ENCODE results near the gene TEX264. TPM values are rescaled to one million over a fixed set of nuclear protein-coding genes. Genes with fewer than 3 reads are reported as not detected.

The TEX264 gene
- total and polyA plus RNA-seq, 2 experiments from 2014 or later, result 74.1 to 83.9 TPM

- H3K4me3 ChIP-seq, result no peak overlapping the region
- H3K9me3 ChIP-seq (ENCODE audit: low read depth), result no peaks in the 10 kb centered on the region
- peak; percentile 55 to 84 for DNase-seq (ENCODE audit: low read depth in 1 of 2, low spot score in 1 of 2)
- no peak overlapping the region for H3K27ac ChIP-seq
- peak; percentile 74 for TF ChIP-seq CTCF (IDR thresholded peaks at IDR 0.05; ENCODE audit: low read depth, low read length)
- H3K27me3 ChIP-seq, result no peaks in the 10 kb centered on the region
- no peaks in the 10 kb centered on the region for H3K4me1 ChIP-seq (ENCODE audit: low read depth)
- no peaks in the 10 kb centered on the region for H3K36me3 ChIP-seq
These were observed 47.7 kb downstream of the TEX264 start for GRCh38 chr3:51718547-51719409.

DNA sequence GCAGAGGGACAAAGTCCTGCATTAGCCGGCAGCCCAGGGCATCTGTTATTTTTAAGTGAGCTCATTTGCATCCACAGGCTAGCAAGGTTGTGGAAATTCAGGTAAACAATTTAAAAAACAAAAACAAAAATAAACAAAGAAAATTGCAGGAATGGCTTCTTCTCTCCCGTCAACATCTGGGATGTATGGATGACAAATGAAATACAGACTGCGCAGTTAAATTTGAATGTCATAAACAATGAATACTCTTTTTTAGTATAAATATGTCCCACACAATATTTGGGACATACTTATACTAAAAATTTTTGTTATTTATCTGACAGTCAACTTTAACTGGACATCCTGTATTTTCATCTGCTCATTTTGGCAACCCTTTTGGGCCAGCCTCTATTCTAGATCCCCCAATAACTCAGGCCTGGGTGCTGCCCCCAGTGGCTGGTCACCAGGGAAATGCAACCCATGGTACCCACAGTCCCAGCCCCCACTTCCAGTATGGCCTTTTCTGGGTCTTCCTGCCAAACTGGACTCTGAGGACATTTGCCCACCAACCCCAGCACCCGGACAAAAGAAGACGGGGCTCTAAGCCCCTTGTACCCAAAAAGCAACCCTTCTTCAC is 48.5 kb downstream of the TEX264 start:
- Histone ChIP-seq H3K4me1 (ENCODE audit: low read depth) (no peaks in the 10 kb centered on the region), H3K4me3 (no peak overlapping the region), H3K9me3 (ENCODE audit: low read depth) (no peaks in the 10 kb centered on the region), H3K27me3 (no peaks in the 10 kb centered on the region), H3K27ac (no peak overlapping the region), H3K36me3 (no peaks in the 10 kb centered on the region)
- TF ChIP-seq CTCF (IDR thresholded peaks at IDR 0.05; ENCODE audit: low read depth, low read length), result no peak
- no peak for DNase-seq (ENCODE audit: low read depth in 1 of 2, low spot score in 1 of 2)

DNA sequence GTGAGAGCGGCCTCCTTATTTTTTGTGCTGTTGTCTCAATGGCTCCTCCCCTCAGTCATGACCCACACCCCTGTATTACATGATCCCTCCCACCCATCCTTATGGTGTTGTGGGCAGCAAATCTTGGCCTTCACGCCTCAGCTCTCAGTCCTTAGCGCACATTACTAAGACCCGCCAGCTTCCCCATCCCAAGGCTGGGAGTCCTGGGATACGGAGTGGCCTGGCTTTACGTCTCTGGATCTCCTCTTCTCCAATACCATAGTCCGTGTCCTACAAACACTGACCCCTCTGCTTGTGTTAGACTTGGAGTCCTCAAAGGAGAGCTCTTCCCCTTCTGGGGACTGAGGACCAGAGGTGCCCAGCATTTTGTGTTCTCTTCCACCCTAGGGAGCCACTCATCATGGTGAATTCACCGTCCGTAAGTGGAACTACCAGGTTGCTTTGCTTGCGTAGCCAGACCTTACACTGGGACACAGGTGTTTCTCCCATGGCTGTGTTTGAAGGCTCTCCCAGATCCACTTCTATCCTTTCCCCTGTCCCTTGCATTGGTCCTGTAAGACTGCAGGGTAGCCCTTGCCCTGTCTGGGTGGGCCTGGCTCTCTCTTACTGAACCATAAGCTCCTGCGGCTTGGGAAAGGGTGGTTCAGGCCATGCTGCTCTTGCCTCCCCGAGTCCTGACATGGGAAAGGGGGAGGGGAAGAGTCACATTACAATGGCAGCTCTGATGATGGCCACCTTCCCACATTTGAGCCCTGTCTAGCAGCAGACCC is 49.4 kb downstream of the TEX264 start:
- Histone ChIP-seq H3K4me1 (ENCODE audit: low read depth) (no peaks in the 10 kb centered on the region), H3K9me3 (ENCODE audit: low read depth) (no peaks in the 10 kb centered on the region), H3K27me3 (no peaks in the 10 kb centered on the region), H3K4me3 (no peak overlapping the region), H3K36me3 (no peaks in the 10 kb centered on the region), H3K27ac (no peak overlapping the region)
- TF ChIP-seq CTCF (IDR thresholded peaks at IDR 0.05; ENCODE audit: low read depth, low read length), result no peak
- no peak for DNase-seq (ENCODE audit: low read depth in 1 of 2, low spot score in 1 of 2)

DNA sequence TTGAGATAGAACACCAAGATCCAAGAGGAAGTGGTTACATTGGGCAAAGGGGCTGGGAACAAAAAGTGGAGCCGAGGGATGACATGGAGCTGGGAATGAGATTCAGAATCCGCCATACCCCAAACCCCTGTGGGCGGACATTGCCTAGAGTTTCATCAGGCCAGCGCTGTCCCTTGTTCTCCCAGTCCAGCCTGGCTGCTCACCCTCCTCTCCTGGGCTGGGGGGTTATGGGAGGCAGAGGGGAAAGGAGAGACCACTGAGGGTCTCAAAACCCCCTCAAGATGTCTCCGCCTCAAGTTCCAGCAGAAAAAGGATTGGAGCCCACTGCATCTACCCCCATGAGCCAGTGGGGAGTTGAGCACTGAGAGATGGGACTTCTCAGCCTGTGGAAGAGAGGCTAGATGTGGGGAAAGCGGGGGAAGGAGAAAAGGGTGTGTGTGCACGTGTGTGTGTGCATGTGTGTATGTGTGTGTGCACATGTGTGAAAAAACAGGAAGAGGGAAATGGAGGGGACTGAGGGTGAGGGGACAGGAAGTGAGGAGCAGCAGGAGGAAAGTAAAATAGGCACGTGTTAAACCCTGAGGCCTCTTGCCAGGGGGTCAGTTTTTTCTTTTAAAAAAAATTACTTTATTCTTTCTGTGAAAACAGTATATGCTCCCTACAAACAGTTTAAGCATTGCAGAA is 50.2 kb downstream of the TEX264 start:
- DNase-seq (ENCODE audit: low read depth in 1 of 2, low spot score in 1 of 2), result no peak
- no peaks in the 10 kb centered on the region for H3K36me3 ChIP-seq
- no peaks in the 10 kb centered on the region for H3K27me3 ChIP-seq
- no peak for TF ChIP-seq CTCF (IDR thresholded peaks at IDR 0.05; ENCODE audit: low read depth, low read length)
- no peak overlapping the region for H3K4me3 ChIP-seq
- H3K27ac ChIP-seq, result no peak overlapping the region
- H3K9me3 ChIP-seq (ENCODE audit: low read depth), result no peaks in the 10 kb centered on the region
- H3K4me1 ChIP-seq (ENCODE audit: low read depth), result no peaks in the 10 kb centered on the region

DNA sequence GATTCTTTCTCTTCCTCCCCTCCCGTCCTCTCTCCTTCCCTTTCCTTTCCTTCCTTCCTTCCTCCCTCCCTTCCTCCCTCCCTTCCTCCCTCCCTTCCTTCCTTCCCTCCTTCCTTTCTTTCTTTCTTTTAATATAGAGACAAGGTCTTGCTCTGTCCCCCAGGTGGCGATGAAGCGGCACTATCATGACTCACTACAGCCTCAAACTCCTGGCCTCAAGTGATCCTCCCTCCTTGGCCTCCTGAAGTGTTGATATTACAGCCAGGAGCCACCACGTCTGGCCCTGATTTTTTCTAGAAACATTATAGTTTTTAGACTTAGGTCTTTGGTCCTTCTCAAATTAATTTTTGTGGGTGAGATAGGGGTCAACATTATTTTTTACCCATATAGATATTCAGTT is 51.3 kb downstream of the TEX264 start:
- H3K4me3 ChIP-seq, result no peak overlapping the region
- H3K4me1 ChIP-seq (ENCODE audit: low read depth), result no peaks in the 10 kb centered on the region
- H3K9me3 ChIP-seq (ENCODE audit: low read depth), result no peaks in the 10 kb centered on the region
- TF ChIP-seq CTCF (IDR thresholded peaks at IDR 0.05; ENCODE audit: low read depth, low read length), result no peak
- DNase-seq (ENCODE audit: low read depth in 1 of 2, low spot score in 1 of 2), result no peak
- no peak overlapping the region for H3K27ac ChIP-seq
- no peaks in the 10 kb centered on the region for H3K27me3 ChIP-seq
- no peaks in the 10 kb centered on the region for H3K36me3 ChIP-seq
